GM21529 (cell line): ENCODE results near the gene BARX2.
A peak's percentile ranks its signal among the peaks of the same experiment; 100 is the strongest.

Experiments used
- ATAC-seq: cut with Tn5 transposase; IDR thresholded peaks from one replicate; pipeline ENCODE4 v1.9.1; 2021; ENCODE audit not compliant: unreplicated experiment

Gene BARX2

DNA sequence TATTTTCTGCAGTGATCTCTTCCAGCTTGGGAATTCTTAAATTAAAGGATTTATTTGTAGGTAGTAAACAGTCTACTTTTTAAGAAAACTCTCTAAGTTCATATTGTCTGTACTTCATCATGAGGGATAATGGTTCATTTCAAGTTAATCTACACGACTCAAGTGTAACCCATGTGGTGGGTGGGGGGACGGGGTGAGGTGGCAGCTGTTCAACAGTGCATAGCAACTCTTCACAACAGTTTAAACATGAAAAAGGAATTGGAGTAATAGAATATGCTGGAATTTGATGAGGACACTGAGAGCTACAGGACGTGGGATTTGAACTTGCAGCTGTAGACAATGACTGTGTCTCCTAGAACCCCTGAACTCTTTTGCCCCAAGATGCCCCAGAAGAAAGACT lies 20.8 kb downstream of the BARX2 start:
- ATAC-seq: no peak

GRCh38 chr11:129402206-129403171 lies 26.8 kb downstream of the BARX2 start:
- no peak for ATAC-seq

DNA sequence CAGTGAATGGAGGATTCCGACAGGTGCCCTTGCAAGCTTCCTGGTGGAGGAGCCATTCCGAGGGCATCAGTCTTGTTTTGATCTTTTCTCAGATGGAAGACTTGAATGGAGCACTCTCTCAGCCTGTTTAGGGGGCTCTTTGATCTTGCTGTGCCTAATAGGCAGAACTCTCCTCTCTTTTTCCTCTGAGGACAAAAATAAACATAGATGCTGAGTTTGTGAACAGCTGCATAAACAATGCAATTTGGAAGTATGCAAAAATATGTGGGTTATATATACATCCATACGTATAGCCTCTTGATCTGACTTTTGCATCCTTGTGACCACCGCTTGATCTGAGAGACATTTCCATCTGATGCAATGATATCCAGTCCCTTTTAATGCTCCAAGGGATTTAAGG lies 29.1 kb downstream of the BARX2 start:
- ATAC-seq: no peak

DNA sequence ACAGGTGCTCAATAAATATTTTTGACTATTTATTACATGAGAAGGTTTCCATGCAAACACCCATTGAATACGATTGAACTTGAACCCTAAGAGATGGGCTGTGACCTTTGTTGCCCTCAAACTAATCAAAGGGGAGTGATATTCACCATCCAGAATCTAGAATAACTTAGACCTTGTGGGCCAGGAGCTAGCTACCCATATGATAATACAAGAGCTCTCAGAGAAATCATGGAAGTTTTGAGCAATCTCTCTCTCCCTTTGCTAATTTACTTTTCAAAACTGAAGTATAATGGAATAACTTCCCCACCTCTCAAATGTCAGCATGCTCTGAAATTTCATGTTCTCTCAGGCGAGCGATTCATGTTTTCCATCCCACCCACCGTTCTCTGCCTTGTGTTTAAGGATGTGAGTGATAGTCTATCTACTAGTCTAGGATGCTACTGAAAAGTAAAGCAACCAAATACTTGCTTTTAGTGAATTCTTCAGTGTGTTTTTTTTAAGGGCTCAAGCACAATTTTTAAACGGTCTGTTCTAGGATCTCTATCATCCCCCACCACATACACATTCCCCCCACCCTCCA lies 33.3 kb downstream of the BARX2 start:
- ATAC-seq: no peak

GRCh38 chr11:129410395-129410960 lies 34.8 kb downstream of the BARX2 start:
- no peak for ATAC-seq

DNA sequence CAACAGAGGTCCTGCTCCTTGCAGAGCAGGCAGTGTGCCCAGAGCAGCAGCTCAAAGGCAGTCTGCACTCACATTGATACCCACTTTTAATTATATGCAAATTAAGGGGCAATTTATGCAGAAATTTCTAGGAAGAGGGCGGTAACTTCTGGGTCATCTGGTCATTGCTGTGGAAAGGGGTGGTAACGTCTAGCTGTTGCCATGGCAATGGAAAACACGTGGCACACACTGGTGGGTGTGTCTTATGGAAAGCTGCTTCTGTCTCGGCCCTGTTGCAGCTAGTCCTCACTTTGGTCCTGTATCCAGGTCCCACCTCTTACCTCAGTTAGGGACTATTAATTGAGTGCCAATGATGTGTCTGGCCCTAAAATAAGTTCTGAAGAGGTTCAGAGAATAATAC lies 36.8 kb downstream of the BARX2 start:
- ATAC-seq: no peak

GRCh38 chr11:129414144-129414872 lies 38.7 kb downstream of the BARX2 start:
- ATAC-seq: no peak

DNA sequence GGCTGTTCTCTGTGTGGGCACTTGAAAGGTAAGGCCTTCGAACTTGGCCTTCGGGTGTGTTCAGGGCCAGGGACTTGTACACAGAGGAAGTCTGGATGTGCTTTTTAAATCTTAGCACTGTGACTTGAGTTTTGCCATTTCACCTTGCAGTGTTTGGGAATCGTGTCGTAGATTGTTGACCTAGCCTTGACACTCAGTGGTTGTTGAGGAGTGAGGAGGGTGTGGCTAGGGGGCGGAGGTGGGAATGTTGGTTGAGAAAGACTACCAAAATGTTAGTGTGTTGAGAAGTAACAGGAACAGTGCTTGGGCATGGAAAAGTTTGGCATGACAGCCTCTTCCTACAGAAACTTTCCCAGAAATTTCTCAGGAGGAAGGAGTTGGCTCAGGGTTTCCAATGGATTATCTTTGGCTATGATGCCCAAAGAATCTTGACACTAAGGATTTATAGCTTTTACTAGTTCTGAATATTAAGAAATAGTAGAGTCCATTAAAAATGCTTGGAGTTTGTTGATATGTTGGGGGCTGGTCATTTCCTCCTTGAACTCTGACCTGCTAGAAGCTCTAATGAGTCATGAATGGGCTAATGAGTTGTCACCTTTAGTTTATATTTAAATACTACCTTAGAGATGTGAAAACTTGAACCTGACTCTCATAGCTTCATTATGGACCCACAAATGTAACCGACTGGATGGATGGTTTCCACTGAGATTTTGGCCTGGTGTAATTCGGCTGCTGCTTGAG lies 40.6 kb downstream of the BARX2 start:
- no peak for ATAC-seq

- no peak for ATAC-seq
Measured at GRCh38 chr11:129417458-129417857, 41.8 kb downstream of the BARX2 start.

- peak; percentile 81 for ATAC-seq
Measured at GRCh38 chr11:129418039-129418438, 42.4 kb downstream of the BARX2 start.

DNA sequence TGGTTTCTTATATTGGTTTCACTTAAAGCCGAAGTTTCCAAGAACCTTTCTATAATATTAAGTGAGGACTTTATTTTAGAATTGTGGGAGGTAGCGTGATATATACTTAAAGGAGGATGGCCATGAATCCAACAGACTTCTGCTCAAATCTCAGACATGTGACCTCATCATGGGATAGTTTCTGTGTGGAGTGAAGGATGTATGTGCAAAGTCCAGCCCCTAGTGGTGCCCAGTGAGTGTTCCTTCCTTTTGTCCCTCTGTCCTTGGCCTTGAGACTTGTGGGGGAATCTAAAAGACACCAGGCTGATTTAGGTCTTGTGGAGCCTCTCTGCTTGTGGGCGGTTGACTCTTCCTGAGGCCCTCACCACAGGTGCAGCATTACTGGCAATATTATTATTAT lies 43.7 kb downstream of the BARX2 start:
- ATAC-seq: no peak

GRCh38 chr11:129423426-129423825 lies 47.8 kb downstream of the BARX2 start:
- no peak for ATAC-seq

- no peak for ATAC-seq
Measured at GRCh38 chr11:129425214-129425613, 49.6 kb downstream of the BARX2 start.

DNA sequence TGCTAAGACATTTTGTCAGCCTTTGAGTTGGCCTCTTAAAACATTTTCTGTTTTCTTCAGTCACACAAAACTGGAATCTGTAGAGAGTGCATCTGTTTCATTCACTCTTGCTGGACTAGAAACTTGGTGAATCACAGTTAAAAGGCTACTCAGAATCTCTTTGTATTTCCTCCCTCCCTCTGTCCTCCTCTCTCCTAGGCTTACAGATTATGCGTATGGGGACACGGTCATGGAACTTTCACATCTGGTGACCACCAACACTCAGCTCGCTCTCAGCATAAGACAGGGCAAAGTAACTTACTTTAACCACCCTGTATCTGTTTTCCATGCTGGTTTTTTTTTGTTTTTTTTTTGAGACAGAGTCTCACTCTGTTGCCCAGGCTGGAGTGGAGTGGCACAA lies 50.4 kb downstream of the BARX2 start:
- ATAC-seq: no peak

DNA sequence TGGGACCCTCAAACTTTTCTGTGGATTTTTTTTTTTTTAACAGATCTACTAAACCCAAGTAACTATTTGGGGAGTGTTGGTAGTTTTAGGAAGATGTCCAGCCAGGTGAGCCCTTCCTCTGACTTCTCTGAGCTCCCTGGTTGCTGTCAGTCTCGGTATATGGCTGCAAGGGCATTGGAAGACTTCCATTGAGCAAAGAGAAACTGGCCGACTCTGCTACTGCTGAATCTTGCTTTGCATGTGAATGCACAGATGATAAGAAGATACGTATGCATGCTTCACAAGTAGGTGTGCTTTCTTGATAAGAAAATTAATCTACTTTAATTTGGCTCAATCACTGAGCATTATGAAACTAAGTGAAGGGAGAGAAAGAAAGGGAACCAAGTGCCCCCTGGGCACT lies 51.1 kb downstream of the BARX2 start:
- no peak for ATAC-seq

- no peak for ATAC-seq
Measured at GRCh38 chr11:129427376-129427775, 51.7 kb downstream of the BARX2 start.

- ATAC-seq: no peak
Measured at GRCh38 chr11:129427816-129428406, 52.3 kb downstream of the BARX2 start.

DNA sequence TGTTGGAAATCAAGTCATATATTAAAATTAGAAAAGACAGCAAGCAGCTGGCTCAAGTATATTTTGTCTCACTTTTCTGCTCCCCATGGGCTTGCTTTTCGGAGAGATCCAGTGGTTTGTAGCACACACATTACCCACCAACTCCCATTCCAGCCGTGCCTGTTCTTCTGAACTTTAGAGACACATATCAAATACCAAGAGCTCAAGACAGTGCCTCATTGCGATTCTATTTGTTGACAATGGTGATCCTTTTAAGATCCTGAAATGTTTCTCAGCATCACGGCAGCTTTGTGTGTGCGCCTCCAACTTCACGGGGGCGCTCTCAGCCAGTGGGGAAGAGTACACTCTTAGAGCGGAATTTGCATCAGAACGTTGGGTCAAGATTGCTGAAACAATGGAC lies 52.9 kb downstream of the BARX2 start:
- no peak for ATAC-seq

GRCh38 chr11:129434641-129435498 lies 59.2 kb downstream of the BARX2 start:
- no peak for ATAC-seq
